Placental epithelial cell (primary cell): ENCODE data around the gene ARHGEF39. TPM values are rescaled to one million over a fixed set of nuclear protein-coding genes. Genes with fewer than 3 reads are reported as not detected.

Experiments
- small RNA-seq: library from RNA; depleted of rRNA; stranded (forward); fragments of <200 nt; gene quantifications from one replicate; pipeline ENCODE3, GENCODE V24; 2012
- total RNA-seq: library from RNA; depleted of rRNA; stranded (reverse); fragments of >200 nt; gene quantifications from 2 replicates; pipeline ENCODE4 v1.2.3, GENCODE V29; 2012

ARHGEF39 gene
- total RNA-seq = 1.2 and 1.6 TPM in 2 replicates

GRCh38 chr9:35664531-35665470, at the start of gene ARHGEF39:
Gene ARHGEF39, minus strand, starts transcription at chr9:35665195. Its CDS starts 26 bp downstream, at chr9:35665169.

DNA sequence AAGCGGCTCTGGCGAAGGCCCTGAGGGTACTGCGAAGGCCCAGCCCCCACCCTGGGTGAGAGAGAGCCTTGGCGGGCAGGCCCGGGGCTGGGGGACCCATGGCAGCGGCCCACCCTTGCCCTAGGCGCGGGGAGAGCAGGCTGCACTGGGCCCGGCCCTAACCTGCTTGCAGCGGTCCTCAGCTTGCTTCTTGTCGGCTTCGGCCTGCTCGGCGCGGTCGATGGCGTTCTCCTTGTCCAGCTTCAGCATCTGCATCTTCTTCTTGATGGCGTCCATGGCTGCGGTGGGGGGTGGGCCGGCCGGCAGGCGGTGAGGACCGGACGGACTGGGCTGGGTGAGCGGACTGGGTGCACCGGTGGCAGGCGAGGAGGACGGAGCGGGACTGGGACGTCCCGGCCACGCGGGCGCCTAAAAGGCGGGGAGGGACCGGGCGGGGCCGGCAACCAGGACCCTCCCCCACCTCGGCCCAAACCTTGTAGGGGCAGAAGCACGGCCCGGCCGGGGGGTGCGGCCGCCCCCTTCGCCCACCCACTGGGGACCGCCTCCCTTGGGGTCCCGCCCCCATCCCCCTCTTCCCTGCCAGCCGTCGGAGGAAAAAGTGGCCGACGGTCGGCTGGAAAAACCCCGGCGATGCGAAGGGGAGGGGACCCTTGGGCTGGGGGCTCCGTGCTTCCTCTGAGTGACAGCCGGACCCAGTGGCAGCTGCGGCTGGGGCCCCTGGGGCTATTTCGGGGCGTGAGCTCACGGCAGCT, 24.7 kb upstream of the ARHGEF39 start, which contains the start of gene TPM2:
TPM2 (minus strand) TSS at position 384 of the 752 bp plus-strand sequence; CDS start at position 276, 108 bp downstream.

GRCh38 chr9:35673132-35674024, 8.4 kb upstream of the ARHGEF39 start, which contains the start of gene CA9:
Gene CA9, plus strand, starts transcription at chr9:35673928. Its CDS starts 32 bp downstream, at chr9:35673960.

DNA sequence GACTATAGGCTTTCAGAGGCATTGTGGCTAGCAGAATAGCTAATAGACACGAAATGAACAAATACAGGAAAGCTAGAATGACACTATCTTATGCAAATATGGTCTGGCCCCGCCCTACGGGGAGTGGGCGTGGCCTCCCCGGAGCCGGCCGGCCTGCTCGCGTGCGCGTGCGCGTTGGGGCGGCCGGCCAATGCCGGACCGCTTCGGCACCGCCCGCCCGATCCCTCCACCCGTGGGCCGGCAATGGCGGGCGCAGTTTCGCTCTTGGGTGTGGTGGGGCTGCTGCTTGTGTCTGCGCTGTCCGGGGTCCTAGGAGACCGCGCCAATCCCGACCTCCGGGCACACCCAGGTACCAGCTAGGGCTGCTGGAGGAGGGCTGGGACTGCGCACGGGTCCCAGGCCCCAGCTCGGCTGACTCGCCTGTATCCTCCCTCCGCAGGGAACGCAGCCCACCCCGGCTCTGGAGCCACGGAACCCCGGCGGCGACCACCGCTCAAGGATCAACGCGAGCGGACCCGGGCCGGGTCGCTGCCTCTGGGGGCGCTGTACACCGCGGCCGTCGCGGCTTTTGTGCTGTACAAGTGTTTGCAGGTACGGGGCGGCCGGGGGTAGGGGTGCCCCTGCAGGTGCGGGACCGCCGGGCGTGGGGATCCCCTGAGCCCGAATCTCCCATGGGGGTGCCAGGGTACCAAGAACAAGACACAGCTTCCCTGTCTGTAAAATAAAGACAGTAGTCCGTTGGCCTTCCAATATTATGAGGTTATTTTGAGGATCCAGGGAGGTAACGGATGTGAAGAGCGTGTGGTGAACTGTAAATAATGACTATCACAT, 6.6 kb downstream of the ARHGEF39 start, which contains the start of gene CCDC107:
CCDC107 (plus strand) TSS at position 156 of the 831 bp plus-strand sequence; CDS start at position 244, 88 bp downstream.

GRCh38 chr9:35657546-35658136, 7.4 kb downstream of the ARHGEF39 start, which contains the start of gene RMRP:
Gene RMRP, minus strand, starts transcription at chr9:35658019.

GRCh38 chr9:35650341-35651158, 14.4 kb downstream of the ARHGEF39 start, which contains the start of gene SIT1:
Gene SIT1, minus strand, starts transcription at chr9:35650931. Its CDS starts 78 bp downstream, at chr9:35650853.

DNA sequence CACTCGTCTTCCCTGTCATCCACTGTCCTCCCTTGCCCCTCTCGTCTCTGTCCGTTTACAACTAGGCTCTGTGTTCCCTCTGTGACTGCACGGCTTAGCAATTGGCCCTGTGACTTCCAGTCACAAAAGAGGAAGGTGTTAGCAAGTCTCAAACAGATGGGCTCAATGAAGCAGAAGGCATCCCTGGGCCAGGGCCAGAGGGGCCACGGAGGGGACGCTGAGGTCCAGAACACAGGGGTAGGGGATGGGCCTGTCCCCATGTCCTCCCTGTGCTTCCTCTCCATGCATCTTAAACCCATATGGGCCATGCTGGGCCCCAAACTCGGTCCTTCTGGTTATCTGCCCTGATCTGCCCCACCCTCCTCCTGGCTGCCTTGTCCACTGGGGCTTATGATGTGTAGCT, 46.7 kb downstream of the ARHGEF39 start, which contains the start of gene CD72:
CD72 (minus strand) TSS at position 89 of the 403 bp plus-strand sequence. CDS start 110 bp downstream, outside the sequence.

Small RNA genes lying within 50 kb of the gene (small RNA-seq; reads per million reads assigned to genes)
- gene RMRP = not detected
- gene RN7SL22P = not detected

Other genes starting within 250 kb of the ARHGEF39 start
- gene RUSC2, start 175.1 kb downstream of the ARHGEF39 start, total RNA-seq = 16.5 and 51.0 TPM in 2 replicates
- 19.6 and 23.1 TPM in 2 replicates for gene TESK1, start 59.9 kb downstream of the ARHGEF39 start, total RNA-seq
- gene CD72, start 46.8 kb downstream of the ARHGEF39 start, total RNA-seq = 1.2 and 3.5 TPM in 2 replicates
- not detected in 2 replicates for gene SIT1, start 14.3 kb downstream of the ARHGEF39 start, total RNA-seq
- gene RMRP, start 7.2 kb downstream of the ARHGEF39 start, total RNA-seq = 39,103 and 115,939 TPM in 2 replicates
- gene CCDC107, start 6.9 kb downstream of the ARHGEF39 start, total RNA-seq = 5.5 and 6.6 TPM in 2 replicates
- not detected in 2 replicates for gene CA9, start 8.7 kb upstream of the ARHGEF39 start, total RNA-seq
- 87.9 and 98.7 TPM in 2 replicates for gene TPM2, start 24.7 kb upstream of the ARHGEF39 start, total RNA-seq
- gene TLN1, start 67.0 kb upstream of the ARHGEF39 start, total RNA-seq = 118 and 165 TPM in 2 replicates
- 56.1 and 92.0 TPM in 2 replicates for gene CREB3, start 67.5 kb upstream of the ARHGEF39 start, total RNA-seq
- gene GBA2, start 84.0 kb upstream of the ARHGEF39 start, total RNA-seq = 25.9 and 31.7 TPM in 2 replicates
- gene RGP1, start 84.1 kb upstream of the ARHGEF39 start, total RNA-seq = 18.1 and 27.0 TPM in 2 replicates
- not detected in 2 replicates for gene MSMP, start 89.1 kb upstream of the ARHGEF39 start, total RNA-seq
- 9.0 and 23.6 TPM in 2 replicates for gene NPR2, start 126.4 kb upstream of the ARHGEF39 start, total RNA-seq
- gene SPAG8, start 147.1 kb upstream of the ARHGEF39 start, total RNA-seq = 0.65 and 1.2 TPM in 2 replicates
- 10.6 and 15.7 TPM in 2 replicates for gene HINT2, start 149.8 kb upstream of the ARHGEF39 start, total RNA-seq
- not detected in 2 replicates for gene FAM221B, start 163.5 kb upstream of the ARHGEF39 start, total RNA-seq
- 3.5 and 4.0 TPM in 2 replicates for gene TMEM8B, start 164.0 kb upstream of the ARHGEF39 start, total RNA-seq
- gene OR13J1, start 205.2 kb upstream of the ARHGEF39 start, total RNA-seq = not detected in 2 replicates
- 0.39 and 0.76 TPM in 2 replicates for gene HRCT1, start 241.0 kb upstream of the ARHGEF39 start, total RNA-seq
- gene SPAAR, start 244.3 kb upstream of the ARHGEF39 start, total RNA-seq = not detected in 2 replicates